Body of pancreas (tissue), 4 donors: ENCODE results near the gene SGK1. TPM values are rescaled to one million over a fixed set of nuclear protein-coding genes. Genes with fewer than 3 reads are reported as not detected.
"Not testable (repeated sequence)": the region's sequence is repeated elsewhere in the genome, so short reads cannot be mapped to it uniquely, and the experiment has no call there.

ENCODE experiments used
- ATAC-seq: fragments of 150-250 bp; one replicate; pipeline ENCODE4 v1.9.1; 2016
- DNase-seq, 4 donors: peaks; one replicate each; pipeline ENCODE4 v3.0.0-alpha.2; 2019
- H3K27ac ChIP-seq, 4 donors: fragments of 200-600 bp; sonication (generic); 1 replicate in 3 of 4; 2 replicates in 1 of 4; pipeline versions ENCODE4 v1.5.1 to v1.6.1; 2016 to 2019; ENCODE audit warnings: mild to moderate bottlenecking in 1 of 4, mixed read lengths in 1 of 4, moderate library complexity in 1 of 4
- H3K27me3 ChIP-seq, 2 donors: fragments of 200-600 bp; sonication (generic); one replicate each; pipeline ENCODE4 v1.6.0; 2016; ENCODE audit warnings: mild to moderate bottlenecking in 1 of 2
- H3K36me3 ChIP-seq, 2 donors: fragments of 200-600 bp; sonication (generic); replicated peaks in 1 of 2; 2 replicates each; pipeline ENCODE4 v1.5.1; 2016; ENCODE audit warnings: low read depth in 2 of 2; ENCODE audit not compliant: insufficient read depth in 1 of 2
- H3K4me1 ChIP-seq: fragments of 200-600 bp; sonication (generic); one replicate; pipeline ENCODE4 v1.6.0; 2016
- H3K4me3 ChIP-seq, 2 donors: fragments of 200-600 bp; sonication (generic); 1 replicate in 1 of 2; 2 replicates in 1 of 2; pipeline ENCODE4 v1.5.1; 2016 to 2019
- H3K9me3 ChIP-seq, 3 donors: fragments of 200-600 bp; sonication (generic); 1 replicate in 2 of 3; 2 replicates in 1 of 3; pipeline ENCODE4 v1.5.1; 2016
- CTCF ChIP-seq, 7 experiments: fragments of 450-650 bp in 4 of 7; fragments of 200-600 bp in 3 of 7; sonication (generic) in 3 of 7; IDR thresholded peaks; one replicate each; pipeline ENCODE4 v1.5.1; 2016 to 2019; ENCODE audit warnings: antibody characterized with exemption in 7 of 7
- POLR2A ChIP-seq, 3 donors: fragments of 450-650 bp; IDR thresholded peaks; one replicate each; pipeline ENCODE4 v1.6.1; 2016; ENCODE audit warnings: antibody characterized with exemption in 3 of 3, mild to moderate bottlenecking in 2 of 3
- WGBS, 2 donors: methylation state at CpG; one replicate each; pipeline ENCODE4 v1.1.5; 2017; 5-methylcytosine and 5-hydroxymethylcytosine counted together
- intact Hi-C: fragments of 100-400 bp; cut with DNase I; formaldehyde crosslinking; loops from one replicate; pipeline ENCODE4 v1.15.1; 2023
- total RNA-seq, 2 donors: library from RNA; depleted of rRNA; stranded (reverse); fragments of >200 nt; gene quantifications; one replicate each; pipeline ENCODE4 v1.1.0, GENCODE V29; 2016

SGK1 gene
- total RNA-seq, 2 donors from 2014 or later, result 51.1 to 238 TPM

- no peaks in the 10 kb centered on the region for H3K27me3 ChIP-seq
- peaks cover 0 to 10% (median 0%) of the 10 kb centered on the region in 3 donors for H3K9me3 ChIP-seq
- H3K4me1 ChIP-seq, result no peaks in the 10 kb centered on the region
- TF ChIP-seq CTCF (IDR thresholded peaks at IDR 0.05), result no peak
- TF ChIP-seq POLR2A (IDR thresholded peaks at IDR 0.05), result no peak
- no peaks in the 10 kb centered on the region for H3K36me3 ChIP-seq
- H3K27ac ChIP-seq, result no peak overlapping the region
- no peak for ATAC-seq
- WGBS, 2 donors, result 67 to 69% methylated on average over 5 of the region's 5 CpGs
- no peak overlapping the region for H3K4me3 ChIP-seq
- DNase-seq, result no peak
- intact Hi-C loops, result no loop called here
Observed at GRCh38 chr6:134324141-134324540, 6.2 kb upstream of the SGK1 start.

GRCh38 chr6:134323698-134324097 lies 5.8 kb upstream of the SGK1 start:
- Histone ChIP-seq H3K4me1 (peaks cover 3% of the 10 kb centered on the region), H3K4me3 (no peak overlapping the region), H3K9me3 (peaks cover 0 to 10% (median 0%) of the 10 kb centered on the region in 3 donors), H3K27ac (no peak overlapping the region), H3K27me3 (no peaks in the 10 kb centered on the region), H3K36me3 (no peaks in the 10 kb centered on the region)
- ATAC-seq (no peak), DNase-seq (no peak)
- intact Hi-C loops, result no loop called here
- WGBS, 2 donors, result 94 to 96% methylated on average over 2 of the region's 2 CpGs
- no peak for TF ChIP-seq CTCF (IDR thresholded peaks at IDR 0.05)
- no peak for TF ChIP-seq POLR2A (IDR thresholded peaks at IDR 0.05)

DNA sequence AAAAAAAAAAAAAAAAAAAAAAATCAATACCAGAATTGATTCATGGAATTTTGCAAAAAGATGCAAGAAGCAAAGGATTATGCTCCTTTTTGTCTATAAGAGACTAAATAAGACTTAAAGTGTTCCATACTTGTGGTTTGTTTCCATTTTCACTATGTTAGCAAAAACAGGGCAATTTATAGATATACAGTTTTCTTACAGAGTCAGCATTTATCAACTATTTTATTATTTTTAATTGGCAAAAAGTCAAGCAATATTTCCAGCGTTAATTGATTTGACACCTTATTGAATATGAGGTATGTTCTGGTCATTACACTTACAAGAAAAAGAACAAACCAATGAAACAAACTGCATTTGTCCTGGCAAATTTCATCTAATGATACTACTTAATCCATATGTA lies 5.4 kb upstream of the SGK1 start:
- Histone ChIP-seq H3K36me3 (no peaks in the 10 kb centered on the region), H3K27me3 (no peaks in the 10 kb centered on the region), H3K9me3 (peaks cover 0 to 10% (median 0%) of the 10 kb centered on the region in 3 donors), H3K4me1 (peaks cover 5% of the 10 kb centered on the region), H3K4me3 (no peak overlapping the region), H3K27ac (no peak overlapping the region)
- intact Hi-C loops, result no loop called here
- 68 to 86% methylated on average over 1 of the region's 1 CpG for WGBS, 2 donors
- TF ChIP-seq POLR2A (IDR thresholded peaks at IDR 0.05) (no peak), CTCF (IDR thresholded peaks at IDR 0.05) (no peak)
- DNase-seq (no peak), ATAC-seq (no peak)

DNA sequence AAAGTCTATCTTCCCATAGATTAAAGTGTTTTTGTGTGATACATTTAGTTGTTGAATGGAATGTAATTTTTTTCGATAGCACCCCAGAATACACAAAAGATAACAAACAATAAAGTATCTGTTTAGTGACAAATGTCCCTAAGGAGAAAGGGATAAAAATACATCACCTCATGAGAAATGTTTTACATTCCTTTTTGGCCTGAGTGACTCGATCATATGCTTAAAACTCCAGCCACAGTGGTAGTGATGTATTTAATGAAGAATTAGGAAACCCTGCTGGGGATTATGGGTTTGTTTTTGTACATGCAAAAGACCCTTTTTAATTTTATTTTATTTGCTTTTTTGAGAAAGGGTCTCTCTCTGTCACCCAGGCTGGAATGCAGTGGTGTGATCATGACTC lies 4.3 kb upstream of the SGK1 start:
- ATAC-seq (no peak), DNase-seq (no peak)
- TF ChIP-seq POLR2A (IDR thresholded peaks at IDR 0.05) (no peak), CTCF (IDR thresholded peaks at IDR 0.05) (no peak)
- Histone ChIP-seq H3K27ac (no peak overlapping the region), H3K4me3 (no peak overlapping the region), H3K27me3 (no peaks in the 10 kb centered on the region), H3K9me3 (peaks cover 0 to 10% (median 0%) of the 10 kb centered on the region in 3 donors), H3K4me1 (peaks cover 5% of the 10 kb centered on the region), H3K36me3 (no peaks in the 10 kb centered on the region)
- 72 to 87% methylated on average over 2 of the region's 2 CpGs for WGBS, 2 donors
- intact Hi-C loops, result no loop called here

- Histone ChIP-seq H3K9me3 (peaks cover 0 to 9% (median 0%) of the 10 kb centered on the region in 3 donors), H3K27me3 (no peaks in the 10 kb centered on the region), H3K4me3 (no peak overlapping the region), H3K27ac (no peak overlapping the region), H3K36me3 (no peaks in the 10 kb centered on the region), H3K4me1 (peaks cover 5% of the 10 kb centered on the region)
- no peak for DNase-seq
- 73 to 88% methylated on average over 3 of the region's 3 CpGs for WGBS, 2 donors
- no peak for ATAC-seq
- intact Hi-C loops, result no loop called here
- no peak for TF ChIP-seq CTCF (IDR thresholded peaks at IDR 0.05)
- no peak for TF ChIP-seq POLR2A (IDR thresholded peaks at IDR 0.05)
Observed at GRCh38 chr6:134321246-134321645, 3.3 kb upstream of the SGK1 start.

GRCh38 chr6:134319686-134320085 lies 1.8 kb upstream of the SGK1 start:
- H3K27me3 ChIP-seq, DNase-seq, intact Hi-C loops, H3K4me1 ChIP-seq, ATAC-seq, H3K9me3 ChIP-seq, H3K36me3 ChIP-seq, H3K4me3 ChIP-seq, H3K27ac ChIP-seq: not testable (repeated sequence)
- 81 to 87% methylated on average over 2 of the region's 2 CpGs for WGBS, 2 donors
